Subcutaneous adipose tissue (tissue), 4 donors: ENCODE results near the gene CBY2. TPM values are rescaled to one million over a fixed set of nuclear protein-coding genes. Genes with fewer than 3 reads are reported as not detected.

ENCODE experiments used
- CTCF ChIP-seq: fragments of 450-650 bp; IDR thresholded peaks from one replicate; pipeline ENCODE4 v1.5.1; 2016; ENCODE audit warnings: low read depth, mild to moderate bottlenecking, control low read depth, antibody characterized with exemption, moderate library complexity
- total RNA-seq, 4 donors: library from RNA; depleted of rRNA; stranded (reverse); fragments of >200 nt; gene quantifications; one replicate each; pipeline ENCODE4 v1.1.0, GENCODE V29; 2016

Gene CBY2
- total RNA-seq, 4 donors from 2014 or later = not detected

DNA sequence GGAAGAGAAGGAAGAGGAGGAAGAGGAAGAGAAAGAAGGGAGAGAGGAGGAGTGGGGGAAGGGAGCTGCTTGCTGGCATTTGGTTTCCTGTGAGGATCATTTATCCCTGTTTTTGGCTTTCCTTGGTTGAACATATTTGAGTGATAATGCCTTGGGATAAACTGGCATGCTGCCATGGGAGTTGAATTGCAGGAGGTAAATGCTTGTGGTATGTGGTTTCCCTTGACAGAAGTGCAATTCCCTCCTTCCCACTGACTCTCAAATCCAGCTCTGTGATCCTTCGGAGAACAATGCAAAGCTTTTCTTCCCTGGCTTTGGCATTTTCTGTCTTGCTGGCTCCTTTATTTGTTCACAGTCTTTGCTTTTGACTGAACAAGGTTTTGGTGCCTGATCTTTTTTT lies 27.2 kb upstream of the CBY2 start:
- TF ChIP-seq CTCF = no peak

DNA sequence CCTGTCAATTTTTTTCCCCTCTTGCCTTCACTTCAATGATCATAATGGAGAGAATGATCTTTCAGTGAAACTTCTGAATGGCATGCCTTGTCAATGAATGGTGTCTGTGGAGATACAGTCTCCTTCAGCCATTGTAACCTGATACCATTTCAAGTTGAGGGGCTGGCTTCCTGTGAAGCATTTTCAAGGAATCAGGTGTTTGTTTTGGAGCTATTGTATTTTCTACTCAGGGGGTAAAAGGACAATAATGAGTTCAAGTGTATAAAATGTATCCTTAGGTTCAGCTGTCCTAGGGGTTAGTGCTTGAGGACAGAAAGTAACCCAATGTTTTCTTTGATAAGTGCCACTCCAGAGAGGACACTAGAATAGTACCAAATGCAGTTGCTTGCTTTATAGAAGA lies 23.8 kb upstream of the CBY2 start:
- TF ChIP-seq CTCF = no peak

- TF ChIP-seq CTCF = no peak
Observed at GRCh38 chr13:45681113-45681512, 21.0 kb upstream of the CBY2 start.

DNA sequence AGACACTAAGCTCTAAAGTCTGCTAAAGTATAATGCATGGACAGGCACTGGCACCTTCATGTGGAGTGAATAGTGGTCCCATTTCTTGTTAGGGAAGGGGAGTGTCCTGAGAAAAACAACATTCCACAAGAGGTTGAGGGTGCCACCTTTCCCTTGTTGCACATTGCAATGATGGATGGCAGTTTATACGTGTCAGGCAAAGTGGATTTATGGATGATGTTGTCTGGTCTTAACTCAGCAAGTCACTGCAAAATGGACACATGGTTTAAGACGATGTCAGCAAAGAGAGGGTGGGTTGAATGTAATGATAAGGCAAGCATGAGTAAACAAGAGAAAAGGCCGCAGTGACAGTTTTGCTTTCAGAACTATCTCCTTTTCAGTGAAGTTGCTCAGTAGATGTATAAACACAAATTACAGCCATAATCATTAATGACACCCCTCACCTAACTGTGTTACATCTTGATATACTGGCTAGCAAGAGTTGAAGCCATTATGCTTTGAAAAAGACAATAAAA lies 19.6 kb upstream of the CBY2 start:
- no peak for TF ChIP-seq CTCF

GRCh38 chr13:45683701-45684100 lies 18.4 kb upstream of the CBY2 start:
- no peak for TF ChIP-seq CTCF

- TF ChIP-seq CTCF = no peak
Observed at GRCh38 chr13:45688577-45688976, 13.5 kb upstream of the CBY2 start.

- no peak for TF ChIP-seq CTCF
Observed at GRCh38 chr13:45690636-45691035, 11.5 kb upstream of the CBY2 start.

- TF ChIP-seq CTCF = no peak
Observed at GRCh38 chr13:45691251-45691650, 10.9 kb upstream of the CBY2 start.
